ENCODE results near the gene SMPX. TPM values are rescaled to one million over a fixed set of nuclear protein-coding genes. Genes with fewer than 3 reads are reported as not detected.

Gene SMPX
- total and polyA plus RNA-seq, 9 of the 15 experiments (the other 6 are each of a cell fraction or from before 2014, with no cell fraction given) = not detected

GRCh38 chrX:21721195-21721594 lies 36.7 kb downstream of the SMPX start (continued):
- TF ChIP-seq MGA (IDR thresholded peaks at IDR 0.05) (no peak), DMBX1 (CRISPR knock-in tag; IDR thresholded peaks at IDR 0.05; ENCODE audit: borderline replicate concordance) (no peak), GABPA (tag; conservative IDR thresholded peaks at IDR 0.05; ENCODE audit: low read depth) (no peak), ZNF778 (CRISPR knock-in tag; IDR thresholded peaks at IDR 0.05) (no peak), ZNF57 (CRISPR knock-in tag; IDR thresholded peaks at IDR 0.05) (no peak), MAFK (IDR thresholded peaks at IDR 0.05; ENCODE audit: low read length) (no peak)

Data from K562 (cell line).